SU-DHL-6 (cell line): Measurements from ENCODE around the gene ALK.

Source experiments
- H2AFZ ChIP-seq: fragments of 200-600 bp; sonication (generic); 2 replicates; pipeline ENCODE4 v1.6.1; 2014; ENCODE audit warnings: low read depth, mild to moderate bottlenecking, moderate library complexity, mixed read lengths, antibody characterized with exemption, low read length; ENCODE audit not compliant: severe bottlenecking
- H3F3A ChIP-seq: fragments of 200-600 bp; shearing (Covaris generic); 2 replicates; pipeline ENCODE4 v1.6.0; 2016; ENCODE audit warnings: antibody characterized with exemption, mild to moderate bottlenecking; ENCODE audit not compliant: insufficient read depth
- H3K27ac ChIP-seq: fragments of 200-600 bp; sonication (generic); 2 replicates; pipeline ENCODE4 v1.5.1; 2016; ENCODE audit warnings: low read depth, mild to moderate bottlenecking, low read length, moderate library complexity, mixed read lengths
- H3K27me3 ChIP-seq: fragments of 200-600 bp; sonication (generic), shearing (Covaris generic); 2 replicates; pipeline ENCODE4 v1.6.0; 2014; ENCODE audit warnings: mild to moderate bottlenecking, low read length
- H3K36me3 ChIP-seq: fragments of 200-600 bp; sonication (generic); 2 replicates; pipeline ENCODE4 v1.6.1; 2014; ENCODE audit warnings: mild to moderate bottlenecking, low read length, mixed read lengths
- H3K4me2 ChIP-seq: fragments of 300-600, 200-600 bp; shearing (Covaris generic), sonication (generic); 2 replicates; pipeline ENCODE4 v1.6.0; 2014; ENCODE audit warnings: low read length, low read depth, mild to moderate bottlenecking; ENCODE audit not compliant: poor library complexity, severe bottlenecking
- H3K4me3 ChIP-seq: fragments of 200-600 bp; sonication (generic); 2 replicates; pipeline ENCODE4 v1.5.1; 2014; ENCODE audit warnings: antibody characterized with exemption, low read length, mild to moderate bottlenecking, mixed read lengths; ENCODE audit not compliant: insufficient read depth, poor library complexity, severe bottlenecking
- H3K79me2 ChIP-seq: fragments of 200-600 bp; sonication (generic); 2 replicates; pipeline ENCODE4 v1.6.1; 2014; ENCODE audit warnings: mild to moderate bottlenecking, low read length, moderate library complexity; ENCODE audit not compliant: insufficient read depth
- H3K9ac ChIP-seq: fragments of 200-600 bp; sonication (generic); 2 replicates; pipeline ENCODE4 v1.7.0; 2014; ENCODE audit warnings: mild to moderate bottlenecking, low read length
- H3K9me2 ChIP-seq: fragments of 200-600 bp; sonication (generic); replicated peaks from 2 replicates; pipeline ENCODE4 v1.6.1; 2014; ENCODE audit warnings: low read length; ENCODE audit not compliant: insufficient read depth
- H3K9me3 ChIP-seq: fragments of 200-600 bp; sonication (generic); 2 replicates; pipeline ENCODE4 v1.6.1; 2014; ENCODE audit warnings: low read length, mixed read lengths; ENCODE audit not compliant: insufficient read depth
- H4K20me1 ChIP-seq: fragments of 200-600 bp; sonication (generic); 2 replicates; pipeline ENCODE4 v1.6.1; 2014; ENCODE audit warnings: low read depth, mild to moderate bottlenecking, antibody characterized with exemption, low read length, moderate library complexity, mixed read lengths
- CTCF ChIP-seq: fragments of 200-600 bp; sonication (generic); IDR thresholded peaks from one replicate; pipeline ENCODE4 v1.5.1; 2017; ENCODE audit warnings: antibody characterized with exemption, mild to moderate bottlenecking, low read length, moderate library complexity; ENCODE audit not compliant: insufficient read depth, poor library complexity, severe bottlenecking
- EZH2phosphoT487 ChIP-seq: fragments of 200-600 bp; sonication (generic), shearing (Covaris generic); conservative IDR thresholded peaks from 2 replicates; pipeline ENCODE4 v1.6.1; 2018; ENCODE audit warnings: mild to moderate bottlenecking, antibody characterized with exemption, low read length, moderate library complexity, mixed read lengths

Gene ALK

GRCh38 chr2:29469516-29469915, 451.9 kb downstream of the ALK start:
- Histone ChIP-seq H3K4me3 (no peak overlapping the region), H3K4me2 (no peak overlapping the region)
- TF ChIP-seq CTCF (no peak), EZH2phosphoT487 (no peak)

GRCh38 chr2:29463181-29463900, 458.0 kb downstream of the ALK start:
- no peaks in the 10 kb centered on the region for H3K36me3 ChIP-seq
- no peak overlapping the region for H3K4me2 ChIP-seq
- no peaks in the 10 kb centered on the region for H4K20me1 ChIP-seq
- H3K79me2 ChIP-seq = no peaks in the 10 kb centered on the region
- H3F3A ChIP-seq = no peaks in the 10 kb centered on the region
- H3K27me3 ChIP-seq = no peaks in the 10 kb centered on the region
- no peaks in the 10 kb centered on the region for H3K9me2 ChIP-seq
- no peak overlapping the region for H3K27ac ChIP-seq
- H3K4me3 ChIP-seq = no peak overlapping the region
- no peak overlapping the region for H2AFZ ChIP-seq
- H3K9me3 ChIP-seq = no peaks in the 10 kb centered on the region
- H3K9ac ChIP-seq = no peak overlapping the region
- no peak for TF ChIP-seq EZH2phosphoT487
- TF ChIP-seq CTCF = no peak

More at GRCh38 chr2:29469516-29469915, 451.9 kb downstream of the ALK start:
- Histone ChIP-seq H3K27me3 (no peaks in the 10 kb centered on the region), H3F3A (no peaks in the 10 kb centered on the region), H4K20me1 (no peaks in the 10 kb centered on the region), H3K27ac (no peak overlapping the region), H3K9me3 (no peaks in the 10 kb centered on the region), H3K9me2 (no peaks in the 10 kb centered on the region), H3K79me2 (no peaks in the 10 kb centered on the region), H3K9ac (no peak overlapping the region), H2AFZ (no peak overlapping the region), H3K36me3 (no peaks in the 10 kb centered on the region)

- Histone ChIP-seq H3K27ac (no peak overlapping the region), H4K20me1 (no peaks in the 10 kb centered on the region), H3K4me2 (no peak overlapping the region), H3K4me3 (no peak overlapping the region), H3K9ac (no peak overlapping the region), H3K27me3 (no peaks in the 10 kb centered on the region), H3K9me3 (no peaks in the 10 kb centered on the region), H3K79me2 (no peaks in the 10 kb centered on the region), H2AFZ (no peak overlapping the region), H3F3A (no peaks in the 10 kb centered on the region), H3K9me2 (no peaks in the 10 kb centered on the region), H3K36me3 (no peaks in the 10 kb centered on the region)
- TF ChIP-seq CTCF (no peak), EZH2phosphoT487 (no peak)
These were observed 459.1 kb downstream of the ALK start for GRCh38 chr2:29462293-29462692.
